SK-N-SH treated with all-trans-retinoic acid at 6 μM for 48 hours (cell line): ENCODE data around the gene NGDN.

Experiments
- CREB5 ChIP-seq: fragments of 250-450 bp; sonication (Bioruptor Pico); IDR thresholded peaks from 2 replicates; pipeline ENCODE4 v1.5.1; 2020; ENCODE audit warnings: low read depth, mild to moderate bottlenecking, moderate library complexity
- CSDC2 ChIP-seq: fragments of 250-450 bp; sonication (Bioruptor Pico); IDR thresholded peaks from 2 replicates; pipeline ENCODE4 v1.5.0; 2020; ENCODE audit warnings: mild to moderate bottlenecking, moderate library complexity
- ISL1 ChIP-seq: fragments of 250-450 bp; sonication (Bioruptor Pico); IDR thresholded peaks from 2 replicates; pipeline ENCODE4 v2.1.2; 2022; ENCODE audit warnings: mild to moderate bottlenecking, moderate library complexity
- PATZ1 ChIP-seq: fragments of 250-450 bp; sonication (Bioruptor Pico); IDR thresholded peaks from 2 replicates; pipeline ENCODE4 v1.8.0; 2020; ENCODE audit warnings: mild to moderate bottlenecking, moderate library complexity, borderline replicate concordance
- TSHZ2 ChIP-seq: fragments of 250-450 bp; sonication (Bioruptor Pico); IDR thresholded peaks from 2 replicates; pipeline ENCODE4 v1.5.0; 2020; ENCODE audit warnings: mild to moderate bottlenecking, moderate library complexity
- ZFP3 ChIP-seq: fragments of 250-450 bp; sonication (Bioruptor Pico); IDR thresholded peaks from 2 replicates; pipeline ENCODE4 v1.5.0; 2020; ENCODE audit warnings: mild to moderate bottlenecking, moderate library complexity
- ZFP30 ChIP-seq: fragments of 450-650 bp; formaldehyde crosslinking; IDR thresholded peaks from 2 replicates; pipeline ENCODE4 v1.5.0; 2022; ENCODE audit warnings: mild to moderate bottlenecking, moderate library complexity

DNA sequence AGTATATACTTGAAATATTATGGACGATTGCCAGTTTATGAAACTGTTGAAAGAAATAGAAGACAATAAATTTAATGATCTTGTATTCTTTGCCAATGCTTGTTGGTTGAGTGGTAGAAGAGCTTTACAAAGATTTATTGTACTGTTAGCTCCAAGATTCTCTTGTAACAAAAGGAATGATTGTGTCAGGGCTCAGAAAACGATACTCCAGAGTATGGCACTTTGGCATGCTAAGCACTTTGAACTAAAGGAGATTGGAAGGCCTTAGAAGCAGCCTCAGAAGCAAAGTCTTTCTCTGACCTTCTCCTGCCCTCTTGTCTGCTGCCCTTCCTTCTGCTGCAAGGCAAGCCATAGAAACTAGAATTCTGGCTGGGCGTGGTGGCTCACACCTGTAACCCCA lies 4.2 kb upstream of the NGDN start:
- no peak for TF ChIP-seq TSHZ2 (CRISPR knock-in tag)
- no peak for TF ChIP-seq ZFP3 (CRISPR knock-in tag)
- TF ChIP-seq PATZ1, result no peak
- no peak for TF ChIP-seq ISL1
- TF ChIP-seq CREB5, result no peak
- no peak for TF ChIP-seq ZFP30 (CRISPR knock-in tag)
- no peak for TF ChIP-seq CSDC2 (CRISPR knock-in tag)
